Natural killer cell treated with Interleukin-12 subunit alpha and Interleukin-12 subunit beta and Interleukin-15 and Interleukin-18, amount 100 ng/mL, for 72 hours (primary cell): ENCODE data around the gene RASSF6. TPM values are rescaled to one million over a fixed set of nuclear protein-coding genes. Genes with fewer than 3 reads are reported as not detected.

Experiments
- ATAC-seq, 2 donors: fragments of 150-1000 bp; cut with Tn5 transposase in 1 of 2; sonication (Bioruptor Pico), chemical (Tn5 transposase) in 1 of 2; 2 replicates each; pipeline ENCODE4 v1.10.0; 2021
- DNase-seq: peaks from one replicate; pipeline ENCODE4 v3.0.0; 2022; ENCODE audit warnings: low spot score
- H3K27ac Mint-ChIP-seq, 2 donors: 1 replicate in 1 of 2; 2 replicates in 1 of 2; pipeline ENCODE4 v1.8.0; 2022; ENCODE audit warnings: mixed read lengths in 2 of 2, mild to moderate bottlenecking in 1 of 2, moderate library complexity in 1 of 2
- H3K27me3 Mint-ChIP-seq, 2 donors: 1 replicate in 1 of 2; 2 replicates in 1 of 2; pipeline ENCODE4 v1.8.0; 2022; ENCODE audit warnings: mixed read lengths in 2 of 2
- H3K36me3 Mint-ChIP-seq: one replicate; pipeline ENCODE4 v1.8.0; 2022; ENCODE audit warnings: mixed read lengths
- H3K4me1 Mint-ChIP-seq, 2 donors: 1 replicate in 1 of 2; 2 replicates in 1 of 2; pipeline ENCODE4 v1.8.0; 2022; ENCODE audit warnings: low read depth in 2 of 2, mixed read lengths in 2 of 2, mild to moderate bottlenecking in 1 of 2
- H3K4me3 Mint-ChIP-seq: one replicate; pipeline ENCODE4 v1.8.0; 2022; ENCODE audit warnings: mixed read lengths
- H3K9me3 Mint-ChIP-seq: 2 replicates; pipeline ENCODE4 v1.8.0; 2022; ENCODE audit warnings: mixed read lengths
- total RNA-seq, 2 donors: library from RNA; stranded (reverse); gene quantifications; one replicate each; pipeline ENCODE4 v1.2.3, GENCODE V29; 2022

Gene RASSF6
- total RNA-seq, 2 donors from 2014 or later, result not detected

DNA sequence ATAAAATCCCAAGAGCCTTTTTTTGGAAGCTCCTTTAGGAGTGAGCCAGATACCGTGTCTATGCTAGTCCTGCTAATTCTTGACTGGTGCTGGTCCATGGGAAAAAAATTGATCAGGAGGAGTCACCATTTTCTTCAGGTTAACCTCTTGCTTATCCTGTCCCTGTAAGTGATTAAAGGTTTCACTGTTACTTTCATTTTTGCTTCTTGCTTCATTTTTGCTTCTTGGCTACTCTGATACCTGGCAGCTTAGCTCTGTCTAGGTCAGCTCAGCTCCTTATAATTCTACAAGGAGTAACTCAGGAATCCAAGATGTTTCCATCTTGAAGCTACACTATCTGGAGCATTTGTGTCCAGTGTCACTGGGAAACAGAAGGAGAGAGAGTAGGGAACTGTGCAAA, 93.0 kb downstream of the RASSF6 start:
- no peaks in the 10 kb centered on the region for H3K27me3 Mint-ChIP-seq
- H3K4me1 Mint-ChIP-seq, result no peaks in the 10 kb centered on the region
- no peak for ATAC-seq
- H3K9me3 Mint-ChIP-seq, result no peaks in the 10 kb centered on the region
- H3K27ac Mint-ChIP-seq, result no peak overlapping the region
- H3K36me3 Mint-ChIP-seq, result no peaks in the 10 kb centered on the region
- H3K4me3 Mint-ChIP-seq, result no peak overlapping the region
- no peak for DNase-seq

DNA sequence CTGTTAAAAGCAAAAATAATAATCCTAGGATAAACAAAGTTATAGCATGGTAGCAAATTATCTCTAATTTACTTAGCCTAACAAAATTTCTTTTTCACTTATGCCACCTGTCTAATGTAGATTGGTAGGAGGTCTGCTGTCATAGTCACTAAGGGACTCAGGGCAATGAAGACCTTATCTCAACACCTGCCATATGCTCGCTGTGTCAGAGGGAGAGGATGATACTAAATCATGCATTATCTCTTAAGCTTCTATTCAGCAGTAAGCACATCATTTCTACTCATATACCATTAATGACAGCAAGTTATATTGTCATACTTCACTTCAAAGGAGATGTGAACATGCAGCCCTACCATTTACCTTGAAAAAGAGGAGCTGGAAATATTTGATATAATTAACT, 94.6 kb downstream of the RASSF6 start:
- Mint-ChIP-seq H3K9me3 (no peaks in the 10 kb centered on the region), H3K4me1 (no peaks in the 10 kb centered on the region), H3K27me3 (no peaks in the 10 kb centered on the region), H3K36me3 (no peaks in the 10 kb centered on the region), H3K4me3 (no peak overlapping the region), H3K27ac (no peak overlapping the region)
- DNase-seq (no peak), ATAC-seq (no peak)

DNA sequence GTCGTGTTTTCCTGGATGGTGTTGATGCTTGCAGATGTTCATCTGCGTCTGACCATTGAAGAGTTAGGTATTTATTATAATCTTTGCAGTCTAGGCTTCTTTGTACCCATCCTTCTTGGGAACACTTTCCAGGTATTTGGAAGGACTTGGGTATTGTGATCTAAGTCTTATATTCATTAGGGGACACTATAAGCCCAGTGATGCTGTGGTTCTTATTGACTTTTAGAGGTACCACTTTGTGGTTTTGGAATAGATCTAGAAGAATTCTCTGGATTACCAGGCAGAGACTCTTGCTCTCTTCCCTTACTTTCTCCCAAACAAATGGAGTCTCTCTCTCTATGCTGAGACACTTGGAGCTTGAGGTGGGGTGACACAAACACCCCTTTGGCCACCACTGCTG, 97.1 kb downstream of the RASSF6 start:
- DNase-seq (no peak), ATAC-seq (no peak)
- no peak overlapping the region for H3K4me3 Mint-ChIP-seq
- H3K9me3 Mint-ChIP-seq, result no peaks in the 10 kb centered on the region
- no peaks in the 10 kb centered on the region for H3K36me3 Mint-ChIP-seq
- no peak overlapping the region for H3K27ac Mint-ChIP-seq
- H3K27me3 Mint-ChIP-seq, result no peaks in the 10 kb centered on the region
- no peaks in the 10 kb centered on the region for H3K4me1 Mint-ChIP-seq

Other genes with a start within 250 kb of the RASSF6 start
- gene ALB, start 216.1 kb downstream of the RASSF6 start, total RNA-seq, result not detected
- gene AFP, start 184.2 kb downstream of the RASSF6 start, total RNA-seq, result not detected
- not detected for gene AFM, start 138.7 kb downstream of the RASSF6 start, total RNA-seq
- 100 to 1,000 TPM in 1 of 2 donors, 10 to 100 TPM in 1; 61.9 to 159 TPM for gene CXCL8, start 120.1 kb upstream of the RASSF6 start, total RNA-seq
- gene CXCL6, start 216.2 kb upstream of the RASSF6 start, total RNA-seq, result not detected
- gene PF4V1, start 232.9 kb upstream of the RASSF6 start, total RNA-seq, result not detected
- under 1 TPM in 1 of 2 donors, not detected in 1; 0.78 TPM for gene CXCL1, start 249.0 kb upstream of the RASSF6 start, total RNA-seq